NCI-H187 treated with DMSO at 0.1 percent for 48 hours (cell line): ENCODE results near the gene SHISA5.
A peak's percentile ranks its signal among the peaks of the same experiment; 100 is the strongest.
"Not testable (repeated sequence)": the region's sequence is repeated elsewhere in the genome, so short reads cannot be mapped to it uniquely, and the experiment has no call there.

Source experiments
- DNase-seq: peaks from one replicate; lab custom pipeline; 2025; lab: John Stamatoyannopoulos, UW

The SHISA5 gene

DNA sequence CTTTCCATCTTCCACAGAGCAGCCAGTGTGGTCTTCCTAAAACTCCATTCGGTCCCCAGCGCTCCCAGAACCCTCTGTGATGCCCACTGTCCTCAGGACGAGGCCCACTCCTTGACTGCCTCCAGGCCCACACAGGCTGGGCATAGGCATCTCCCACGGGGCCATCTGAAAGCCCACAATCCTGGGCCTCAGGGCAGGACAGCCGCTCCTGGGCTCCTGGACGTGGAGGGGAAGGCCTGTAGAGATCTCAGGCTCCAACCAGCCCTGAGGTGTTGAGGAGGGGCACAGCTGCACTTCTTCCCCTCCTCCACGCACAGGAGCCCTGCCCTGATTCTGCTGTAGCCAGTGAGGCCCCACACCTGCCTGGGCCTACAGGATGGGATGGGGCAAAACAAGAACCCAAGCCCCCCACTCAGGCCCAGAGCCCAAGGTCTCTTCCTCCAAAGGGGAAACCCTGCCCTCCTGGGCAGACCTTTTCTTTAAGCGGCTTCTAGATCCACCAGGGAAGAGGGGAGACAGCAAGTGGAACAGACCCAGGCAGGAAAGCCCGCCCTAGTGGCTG lies 25.9 kb downstream of the SHISA5 start:
- DNase-seq = no peak

DNA sequence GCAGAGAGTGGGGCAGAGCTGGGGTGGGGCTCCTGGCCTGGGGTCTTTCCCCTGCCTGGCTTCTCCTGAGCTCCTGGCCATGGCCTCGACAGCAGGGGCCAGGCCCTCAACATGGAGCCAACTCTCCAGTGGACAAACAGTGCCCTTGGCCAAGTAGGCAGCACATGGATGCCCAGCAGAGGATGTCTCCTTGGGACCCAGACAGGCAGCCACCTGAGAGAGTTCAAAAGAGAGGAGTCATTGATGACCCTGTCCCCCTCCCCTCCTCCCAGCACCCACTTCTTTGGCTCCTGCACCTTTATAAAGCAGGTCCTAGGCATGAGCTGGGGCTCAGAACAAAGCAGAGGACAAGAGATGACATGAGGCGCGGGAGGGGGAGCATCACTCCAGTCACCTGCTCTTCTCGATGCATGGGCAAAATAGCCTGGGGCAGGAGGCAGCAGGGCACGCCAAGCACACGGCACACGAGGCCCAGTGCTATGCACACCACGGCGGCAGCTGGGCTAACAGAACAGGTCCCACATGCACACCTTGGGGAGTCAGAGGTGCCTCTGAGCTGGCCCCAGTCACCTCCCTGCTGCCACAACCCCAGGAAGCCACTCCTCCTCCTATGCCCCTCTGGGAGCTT lies 27.4 kb downstream of the SHISA5 start:
- no peak for DNase-seq

DNA sequence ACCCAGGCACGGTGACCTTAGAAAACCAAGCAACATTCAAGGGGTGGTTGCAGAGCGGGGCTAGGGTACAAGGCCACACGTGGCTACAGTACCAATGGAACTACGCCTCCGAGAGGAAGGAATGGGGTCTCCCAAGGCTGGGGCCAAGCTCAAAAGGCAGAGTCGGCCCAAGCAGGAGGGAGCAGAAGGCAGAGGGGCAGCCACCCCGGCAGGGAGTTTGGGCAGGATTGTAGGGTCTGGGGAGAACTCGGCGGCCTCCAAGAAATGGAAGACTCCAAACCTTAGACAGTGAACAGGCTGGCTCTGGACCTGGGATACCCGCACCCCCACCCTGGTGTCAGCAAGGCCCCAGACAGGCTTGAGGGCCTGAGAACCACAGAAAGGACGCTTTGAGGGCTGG lies 28.8 kb downstream of the SHISA5 start:
- DNase-seq = no peak

DNA sequence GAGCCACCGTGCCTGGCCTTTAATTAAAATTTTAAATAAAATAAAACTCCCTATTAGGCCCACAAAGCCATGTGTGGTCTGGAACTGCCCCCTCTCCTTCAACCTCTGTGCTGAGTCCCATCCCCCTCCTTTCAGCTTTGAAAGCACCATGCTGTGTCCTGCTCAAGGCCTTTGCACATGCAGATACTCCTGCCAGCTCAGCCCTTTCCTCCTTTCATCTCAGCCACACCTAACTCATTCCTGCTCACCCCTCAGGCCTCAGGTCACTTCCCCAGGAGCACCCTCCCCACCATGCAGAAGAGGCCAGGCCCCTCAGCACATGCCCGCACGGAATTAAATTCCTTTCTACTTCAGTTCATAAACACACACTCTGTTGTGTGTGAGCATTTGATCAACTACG lies 29.4 kb downstream of the SHISA5 start:
- no peak for DNase-seq

DNA sequence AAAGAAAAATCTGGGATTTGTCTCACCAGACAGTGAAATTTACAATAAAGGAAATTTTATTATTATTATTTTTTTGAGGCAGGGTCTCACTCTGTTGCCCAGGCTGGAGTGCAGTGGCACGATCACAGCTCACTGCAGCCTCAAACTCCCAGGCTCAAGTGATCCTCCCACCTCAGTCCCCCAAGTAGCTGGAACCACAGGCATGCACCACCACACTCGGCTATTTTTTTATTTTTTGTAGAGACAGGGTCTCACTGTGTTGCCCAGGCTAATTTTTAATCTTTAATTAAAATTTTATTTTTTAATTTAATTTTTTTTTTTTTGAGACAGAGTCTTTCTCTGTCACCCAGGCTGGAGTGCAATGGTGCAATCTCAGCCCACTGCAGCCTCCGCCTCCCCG lies 29.9 kb downstream of the SHISA5 start:
- DNase-seq = not testable (repeated sequence)

DNA sequence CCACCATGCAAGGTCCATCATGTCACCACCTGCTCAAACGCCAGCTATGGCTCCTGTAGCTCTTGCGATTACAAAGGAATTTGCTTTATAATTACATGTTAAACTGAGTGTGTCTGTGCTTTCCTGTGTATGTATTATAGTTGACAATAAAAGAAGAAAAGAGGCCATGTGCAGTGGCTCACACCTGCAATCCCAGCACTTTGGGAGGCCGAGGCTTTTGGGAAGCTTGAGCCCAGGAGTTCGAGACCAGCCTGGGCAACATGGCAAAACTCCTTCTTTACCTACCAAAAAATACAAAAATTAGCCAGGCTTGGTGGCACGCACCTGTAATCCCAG lies 30.4 kb downstream of the SHISA5 start:
- DNase-seq = no peak

DNA sequence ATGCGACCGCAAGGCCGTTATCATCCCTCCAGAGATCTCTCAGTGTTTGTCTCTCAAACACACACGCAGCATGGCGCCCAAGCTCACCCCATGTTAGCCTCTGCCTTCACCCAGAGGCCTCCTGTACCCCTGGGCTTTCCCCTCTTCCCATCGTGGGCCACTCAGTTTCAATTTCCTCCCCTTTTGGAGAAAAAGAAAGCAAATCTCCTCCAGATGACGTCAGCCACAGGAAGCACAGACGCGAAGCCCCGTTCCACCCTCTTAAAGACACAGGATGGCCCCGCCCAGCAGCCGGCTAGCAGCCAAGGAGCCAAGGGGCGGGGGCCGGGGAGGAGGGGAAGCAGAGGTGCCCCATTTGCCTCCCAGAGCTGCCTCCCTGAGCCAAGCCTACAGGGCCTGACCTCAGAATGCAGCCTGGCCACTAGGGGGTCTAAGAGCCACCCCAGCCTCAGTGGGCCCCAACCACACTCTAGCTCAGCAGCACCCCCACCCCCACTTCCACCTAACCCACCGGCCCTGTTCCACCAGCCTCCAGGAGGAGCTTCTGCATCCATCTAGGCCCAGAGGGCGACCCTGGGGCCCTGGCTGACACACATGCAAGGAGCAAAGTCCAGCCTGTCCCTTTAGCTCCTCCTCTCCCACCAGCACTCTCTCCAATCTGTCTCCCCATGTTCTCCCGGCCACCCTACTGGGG lies 30.9 kb downstream of the SHISA5 start:
- no peak for DNase-seq

DNA sequence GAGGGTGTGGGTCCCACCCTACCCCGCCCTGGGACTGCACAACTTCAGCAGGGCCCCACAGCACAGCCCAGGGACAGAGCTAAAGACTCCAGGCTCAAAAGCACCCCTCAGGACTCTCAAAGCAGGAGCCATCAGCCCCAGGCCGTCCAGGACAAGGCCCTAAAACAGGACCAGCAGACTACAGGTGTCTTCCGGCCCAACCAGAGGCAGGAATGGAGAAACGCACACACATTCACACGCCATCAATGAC lies 31.4 kb downstream of the SHISA5 start:
- DNase-seq = no peak

DNA sequence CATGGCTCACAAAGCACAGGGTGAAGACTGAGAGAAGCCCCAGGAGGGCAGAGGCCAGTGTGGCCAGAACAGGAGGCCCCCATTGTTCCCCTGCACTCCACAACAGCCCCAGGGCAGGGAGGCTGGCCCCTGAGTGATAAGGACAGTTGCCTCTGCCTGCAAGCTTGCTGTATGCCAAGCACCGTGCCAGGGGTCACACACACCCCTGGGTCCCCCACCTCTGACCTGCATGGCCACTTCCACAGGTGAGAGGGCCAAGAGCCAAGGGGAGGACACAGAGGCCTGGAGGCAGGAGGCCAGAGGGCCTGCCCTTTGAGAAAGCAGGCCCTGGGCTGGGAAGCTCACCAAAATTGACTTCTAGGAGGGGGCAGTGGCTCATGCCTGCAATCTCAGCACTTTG lies 33.7 kb downstream of the SHISA5 start:
- no peak for DNase-seq

DNA sequence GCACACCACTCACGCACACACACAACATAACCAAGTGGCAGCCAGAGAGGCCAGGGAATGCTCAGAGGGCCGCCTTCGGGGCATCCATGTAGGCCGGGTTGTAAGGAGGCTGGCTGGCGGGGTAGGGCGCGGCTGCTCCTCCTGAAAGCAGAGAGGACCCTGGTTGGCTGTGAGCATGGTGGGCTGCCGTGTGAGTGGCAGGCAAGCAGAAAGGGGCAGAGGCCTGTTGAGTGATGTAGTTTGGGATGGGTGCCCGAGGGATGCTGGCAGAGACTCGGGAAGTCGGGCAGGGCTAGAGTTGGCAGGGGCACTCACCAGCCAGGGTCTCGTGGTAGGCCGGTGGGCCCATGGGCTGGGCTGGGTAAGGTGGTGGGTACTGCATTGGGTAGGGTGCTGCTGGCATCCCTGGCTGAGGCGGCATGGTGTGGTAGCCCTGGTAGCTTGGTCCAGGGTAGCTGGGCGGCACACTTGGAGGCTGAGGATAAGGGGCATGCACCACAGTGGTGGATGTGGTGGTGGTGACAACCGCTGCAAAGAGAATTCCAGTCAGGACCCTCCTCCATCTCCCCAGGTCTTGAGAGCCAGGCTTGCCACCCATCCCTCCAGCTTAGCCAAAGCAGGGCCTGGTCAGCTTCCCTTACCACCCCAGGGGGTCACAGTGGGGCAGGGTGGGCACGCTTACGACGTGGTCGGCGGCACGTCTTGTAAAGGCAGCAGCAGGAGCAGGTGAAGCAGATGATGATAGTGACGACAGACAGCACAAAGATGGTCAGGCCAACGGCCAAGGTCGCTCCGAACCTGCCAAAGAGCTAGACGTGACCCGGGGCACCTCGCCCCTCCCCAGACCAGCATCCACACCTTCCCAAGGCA lies 34.7 kb downstream of the SHISA5 start:
- DNase-seq = no peak

DNA sequence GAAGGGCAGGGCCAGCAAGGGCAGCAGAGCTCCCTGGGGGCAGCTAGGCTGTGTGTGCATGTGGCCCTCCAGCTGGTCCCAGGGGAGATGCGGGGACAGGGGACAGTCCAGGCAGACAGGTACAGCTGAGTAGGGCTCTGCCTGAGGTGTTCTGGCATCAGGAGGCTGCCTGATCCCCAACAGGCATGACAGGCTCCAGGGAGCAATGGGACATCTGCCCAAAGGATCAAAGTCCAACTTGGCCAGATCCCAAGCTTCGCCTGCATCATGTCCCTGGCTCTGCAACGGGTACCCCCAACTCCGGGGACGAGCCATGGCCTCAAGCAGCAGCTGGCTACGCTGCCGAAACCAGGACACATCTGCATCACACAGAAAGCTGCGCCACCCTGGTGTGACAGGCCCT lies 35.6 kb downstream of the SHISA5 start:
- DNase-seq = no peak

DNA sequence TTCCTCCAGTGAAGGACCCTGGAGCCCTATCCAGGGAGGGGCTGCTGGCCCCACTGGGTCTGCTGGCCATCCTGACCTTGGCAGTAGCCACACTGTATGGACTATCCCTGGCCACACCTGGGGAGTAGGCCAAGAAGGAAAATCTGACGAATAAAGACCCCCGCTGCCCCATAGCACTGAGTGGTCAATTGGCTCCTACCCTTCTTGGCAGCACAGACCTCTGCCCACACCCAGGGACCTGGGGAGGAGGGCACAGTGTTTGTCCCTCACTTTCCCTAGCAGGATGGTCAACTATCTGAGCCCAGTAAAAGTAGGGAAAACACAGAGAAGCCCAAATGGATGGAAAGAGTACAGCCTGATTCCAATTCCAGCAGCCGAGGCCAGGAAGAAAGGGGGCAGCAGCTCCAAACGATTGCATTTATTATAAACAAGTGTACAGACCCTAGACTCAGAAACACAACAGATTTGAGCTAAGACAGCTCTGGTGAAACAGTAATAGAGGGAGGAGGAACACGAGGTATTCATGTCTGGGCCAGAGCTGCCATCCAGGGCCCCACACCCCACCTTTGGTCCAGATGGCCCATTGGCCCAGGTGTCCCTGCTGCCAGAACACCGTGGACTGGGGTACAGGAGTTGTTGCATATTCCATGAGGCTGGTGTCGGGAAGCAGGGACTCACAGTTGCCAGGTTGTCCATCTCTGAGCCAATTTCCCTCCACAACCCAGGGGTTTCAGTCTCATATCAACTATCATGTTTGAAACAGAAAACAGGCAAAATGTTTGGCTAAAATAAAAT lies 36.3 kb downstream of the SHISA5 start:
- DNase-seq = no peak

DNA sequence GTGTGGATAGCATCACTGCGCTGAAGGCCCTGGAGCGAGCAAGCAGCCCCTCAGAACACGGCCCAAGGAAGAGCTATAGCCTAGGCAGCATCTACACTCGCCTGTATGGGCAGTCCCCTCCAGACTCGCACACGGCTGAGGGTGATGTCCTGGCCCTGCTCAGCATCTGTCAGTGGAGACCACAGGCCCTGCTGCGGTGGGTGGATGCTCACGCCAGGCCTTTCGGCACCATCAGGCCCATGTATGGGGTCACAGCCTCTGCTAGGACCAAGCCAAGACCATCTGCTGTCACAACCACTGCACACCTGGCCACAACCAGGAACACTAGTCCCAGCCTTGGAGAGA lies 36.9 kb downstream of the SHISA5 start:
- no peak for DNase-seq

DNA sequence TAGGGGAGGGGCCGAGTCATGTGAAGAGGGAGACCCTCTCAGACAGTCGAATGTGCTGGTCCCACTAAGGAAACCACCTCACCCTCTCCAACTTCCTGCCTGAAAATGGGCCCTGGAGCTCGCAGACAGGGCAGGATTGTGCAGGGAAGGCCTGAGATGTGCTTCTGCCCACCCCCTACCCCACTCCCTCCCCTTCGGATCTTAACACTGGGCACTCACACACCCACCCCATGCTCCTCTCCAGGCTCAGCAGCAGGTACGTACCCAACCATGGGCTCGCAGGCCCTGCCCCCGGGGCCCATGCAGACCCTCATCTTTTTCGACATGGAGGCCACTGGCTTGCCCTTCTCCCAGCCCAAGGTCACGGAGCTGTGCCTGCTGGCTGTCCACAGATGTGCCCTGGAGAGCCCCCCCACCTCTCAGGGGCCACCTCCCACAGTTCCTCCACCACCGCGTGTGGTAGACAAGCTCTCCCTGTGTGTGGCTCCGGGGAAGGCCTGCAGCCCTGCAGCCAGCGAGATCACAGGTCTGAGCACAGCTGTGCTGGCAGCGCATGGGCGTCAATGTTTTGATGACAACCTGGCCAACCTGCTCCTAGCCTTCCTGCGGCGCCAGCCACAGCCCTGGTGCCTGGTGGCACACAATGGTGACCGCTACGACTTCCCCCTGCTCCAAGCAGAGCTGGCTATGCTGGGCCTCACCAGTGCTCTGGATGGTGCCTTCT lies 37.4 kb downstream of the SHISA5 start:
- DNase-seq = no peak

DNA sequence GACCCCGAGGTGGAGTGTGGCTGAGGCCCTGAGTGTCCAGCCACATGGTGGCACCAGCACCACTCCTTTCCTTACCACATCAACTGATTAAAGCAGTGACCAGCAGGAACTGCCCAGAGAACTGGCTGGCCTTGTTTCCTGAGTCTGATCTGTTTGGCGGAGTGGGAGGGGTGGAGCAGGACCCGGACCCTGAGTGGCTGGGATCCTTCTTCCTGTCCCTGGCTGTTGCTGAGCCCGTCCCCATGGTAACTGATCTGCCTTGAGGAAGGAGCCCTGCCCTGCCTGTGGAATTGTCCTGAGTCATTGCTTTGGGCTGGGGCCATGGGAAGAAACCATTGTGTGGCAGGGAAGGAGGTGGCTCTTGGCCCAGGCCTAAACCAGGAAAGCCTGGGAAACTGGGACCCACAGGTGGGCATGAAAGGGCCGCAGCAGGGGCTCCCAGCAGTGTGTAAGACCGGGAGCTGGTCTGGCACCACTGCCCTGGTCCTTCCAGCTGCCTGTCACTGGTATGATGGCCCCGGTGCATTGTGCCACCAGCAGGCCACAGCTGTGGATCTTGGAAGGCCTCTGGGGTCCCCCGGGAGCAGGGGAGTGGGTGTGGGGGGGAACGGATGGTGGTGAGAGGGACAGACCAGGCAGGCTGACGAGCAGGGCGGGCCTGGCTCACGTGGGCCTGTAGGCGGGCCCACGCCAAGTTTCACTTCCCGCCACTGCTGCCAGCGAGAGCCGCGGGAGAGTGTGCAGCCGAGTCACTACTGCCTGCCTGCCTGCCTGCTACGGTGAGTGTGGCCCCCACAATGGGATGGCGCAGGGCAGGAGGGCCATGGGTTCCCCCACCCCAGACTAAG lies 38.2 kb downstream of the SHISA5 start:
- peak; percentile 11 for DNase-seq

DNA sequence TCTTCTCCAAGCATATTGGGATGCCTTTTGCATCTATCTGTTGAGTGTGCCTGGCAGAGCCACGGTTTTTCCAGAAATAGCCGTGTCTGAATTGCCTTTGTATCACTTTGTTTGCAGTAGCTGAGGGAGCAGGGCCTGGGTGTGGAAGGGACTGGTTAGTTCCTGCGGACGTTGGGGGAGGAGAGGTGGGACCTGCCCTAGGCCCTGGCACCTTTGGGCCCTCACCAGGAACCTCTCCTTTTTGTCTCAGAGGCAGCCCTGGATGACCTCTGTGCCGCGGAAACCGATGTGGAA lies 38.8 kb downstream of the SHISA5 start:
- no peak for DNase-seq

DNA sequence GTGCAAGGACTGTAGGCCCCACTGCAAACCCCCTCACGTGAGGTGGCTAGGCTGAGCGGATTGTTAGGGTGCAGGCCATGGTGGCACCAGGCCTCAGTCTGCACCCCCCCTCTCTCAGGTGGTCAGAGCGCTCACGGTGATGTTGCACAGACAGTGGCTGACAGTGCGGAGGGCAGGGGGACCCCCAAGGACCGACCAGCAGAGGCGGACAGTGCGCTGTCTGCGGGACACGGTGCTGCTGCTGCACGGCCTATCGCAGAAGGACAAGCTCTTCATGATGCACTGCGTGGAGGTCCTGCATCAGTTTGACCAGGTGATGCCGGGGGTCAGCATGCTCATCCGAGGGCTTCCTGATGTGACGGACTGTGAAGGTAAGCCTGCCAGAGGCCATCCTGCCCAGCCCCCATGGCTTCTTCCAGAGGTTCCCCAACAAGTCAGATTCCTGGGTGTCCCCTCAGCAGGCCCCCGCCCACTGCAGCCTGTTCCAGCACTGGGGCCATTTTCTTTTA lies 39.2 kb downstream of the SHISA5 start:
- no peak for DNase-seq

DNA sequence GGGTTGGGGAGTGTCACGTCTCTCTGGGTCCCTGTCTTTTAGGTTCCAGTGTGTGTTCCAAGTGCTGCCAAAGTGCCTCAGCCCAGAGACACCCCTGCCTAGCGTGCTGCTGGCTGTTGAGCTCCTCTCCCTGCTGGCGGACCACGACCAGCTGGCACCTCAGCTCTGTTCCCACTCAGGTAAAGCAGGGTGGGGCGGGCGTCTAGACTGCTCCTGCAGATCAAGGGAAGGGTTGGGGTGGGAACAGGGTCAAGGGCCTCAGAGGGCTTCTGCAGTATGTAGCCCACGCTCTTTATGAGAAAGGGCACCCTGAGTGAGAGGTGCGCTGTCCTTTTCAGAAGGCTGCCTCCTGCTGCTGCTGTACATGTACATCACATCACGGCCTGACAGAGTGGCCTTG lies 40.3 kb downstream of the SHISA5 start:
- DNase-seq = no peak

DNA sequence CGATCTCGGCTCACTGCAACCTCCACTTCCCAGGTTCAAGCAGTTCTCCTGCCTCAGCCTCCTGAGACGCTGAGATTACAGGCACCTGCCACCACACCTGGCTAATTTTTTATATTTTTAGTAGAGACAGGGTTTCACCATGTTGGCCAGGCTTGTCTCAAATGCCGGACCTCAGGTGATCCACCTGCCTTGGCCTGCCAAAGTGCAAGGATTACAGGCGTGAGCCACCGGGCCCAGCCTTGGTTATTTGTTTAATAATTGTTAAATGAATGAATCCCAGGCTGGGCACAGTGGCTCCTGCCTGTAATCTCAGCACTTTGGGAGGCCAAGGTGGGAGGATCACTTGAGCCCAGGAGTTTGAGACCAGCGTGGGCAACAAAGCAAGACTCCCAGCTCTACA lies 42.2 kb downstream of the SHISA5 start:
- not testable (repeated sequence) for DNase-seq

DNA sequence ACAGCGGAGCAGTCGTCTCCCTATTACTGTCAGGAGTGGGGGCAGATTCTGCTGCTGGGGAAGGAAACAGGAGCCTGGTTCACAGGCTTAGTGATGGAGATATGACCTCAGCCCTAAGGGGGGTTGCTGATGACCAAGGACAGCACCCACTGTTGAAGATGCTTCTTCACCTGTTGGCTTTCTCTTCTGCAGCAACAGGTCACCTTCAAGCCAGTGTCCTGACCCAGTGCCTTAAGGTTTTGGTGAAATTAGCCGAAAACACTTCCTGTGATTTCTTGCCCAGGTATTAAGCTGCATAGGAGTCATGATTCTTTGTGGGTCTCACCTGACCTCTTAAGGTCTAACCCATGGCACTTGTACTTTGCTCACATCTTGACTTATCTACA lies 43.5 kb downstream of the SHISA5 start:
- no peak for DNase-seq
